ENCODE results near the gene HIF1AN.

DNA sequence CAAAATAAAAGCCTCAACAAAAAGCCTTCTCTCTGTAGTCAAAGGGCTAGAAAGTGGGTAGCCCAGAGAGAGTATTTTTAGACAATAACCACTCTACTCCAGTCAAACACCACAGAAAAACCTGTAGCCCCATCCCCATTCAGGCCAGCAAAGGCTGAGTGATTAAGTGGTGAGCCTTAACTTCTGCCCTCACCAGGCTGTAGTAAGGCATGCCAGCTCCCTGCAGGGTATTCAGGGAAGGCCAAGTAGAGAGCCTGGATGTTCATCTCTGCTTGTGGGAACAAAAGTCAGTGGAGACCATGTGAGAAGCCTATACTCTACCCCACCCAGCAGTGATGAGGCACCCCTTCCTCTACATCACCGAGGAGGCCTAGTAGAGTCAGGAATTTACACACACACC lies 51.2 kb downstream of the HIF1AN start:
- TF ChIP-seq, protein P1, sequence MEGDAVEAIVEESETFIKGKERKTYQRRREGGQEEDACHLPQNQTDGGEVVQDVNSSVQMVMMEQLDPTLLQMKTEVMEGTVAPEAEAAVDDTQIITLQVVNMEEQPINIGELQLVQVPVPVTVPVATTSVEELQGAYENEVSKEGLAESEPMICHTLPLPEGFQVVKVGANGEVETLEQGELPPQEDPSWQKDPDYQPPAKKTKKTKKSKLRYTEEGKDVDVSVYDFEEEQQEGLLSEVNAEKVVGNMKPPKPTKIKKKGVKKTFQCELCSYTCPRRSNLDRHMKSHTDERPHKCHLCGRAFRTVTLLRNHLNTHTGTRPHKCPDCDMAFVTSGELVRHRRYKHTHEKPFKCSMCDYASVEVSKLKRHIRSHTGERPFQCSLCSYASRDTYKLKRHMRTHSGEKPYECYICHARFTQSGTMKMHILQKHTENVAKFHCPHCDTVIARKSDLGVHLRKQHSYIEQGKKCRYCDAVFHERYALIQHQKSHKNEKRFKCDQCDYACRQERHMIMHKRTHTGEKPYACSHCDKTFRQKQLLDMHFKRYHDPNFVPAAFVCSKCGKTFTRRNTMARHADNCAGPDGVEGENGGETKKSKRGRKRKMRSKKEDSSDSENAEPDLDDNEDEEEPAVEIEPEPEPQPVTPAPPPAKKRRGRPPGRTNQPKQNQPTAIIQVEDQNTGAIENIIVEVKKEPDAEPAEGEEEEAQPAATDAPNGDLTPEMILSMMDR (IDR thresholded peaks at IDR 0.05): no peak
- no peak for TF ChIP-seq EZH2 (IDR thresholded peaks at IDR 0.05; ENCODE audit: borderline replicate concordance, insufficient read depth, low read depth, low read length, poor library complexity, severe bottlenecking)

All from B cell (primary cell).